NCI-H510A (cell line): ENCODE data around the gene DHX16.

Experiments
- DNase-seq: peaks from one replicate; lab custom pipeline; 2025; lab: John Stamatoyannopoulos, UW

Gene DHX16

GRCh38 chr6:30691208-30691847 is 18.5 kb upstream of the DHX16 start:
- DNase-seq: no peak

- peak; percentile 59 for DNase-seq
Measured at GRCh38 chr6:30690403-30691207, 17.8 kb upstream of the DHX16 start, which contains the start of gene NRM. Gene NRM, minus strand, starts transcription at chr6:30690984. Its CDS starts 10 bp downstream, at chr6:30690974.

GRCh38 chr6:30689985-30690384 is 17.2 kb upstream of the DHX16 start:
- DNase-seq: no peak

- no peak for DNase-seq
Measured at GRCh38 chr6:30689022-30689865, 16.4 kb upstream of the DHX16 start.

- no peak for DNase-seq
Measured at GRCh38 chr6:30688569-30688968, 15.8 kb upstream of the DHX16 start.

- DNase-seq: no peak
Measured at GRCh38 chr6:30687659-30688431, 15.0 kb upstream of the DHX16 start.

GRCh38 chr6:30686908-30687658 is 14.3 kb upstream of the DHX16 start:
- peak; percentile 72 for DNase-seq

GRCh38 chr6:30686009-30686907 is 13.5 kb upstream of the DHX16 start, which contains the start of gene PPP1R18:
Gene PPP1R18, minus strand, starts transcription at chr6:30686645. Its CDS starts 627 bp downstream, at chr6:30686018.
- DNase-seq: peak; percentile 23

- DNase-seq: no peak
Measured at GRCh38 chr6:30685157-30686008, 12.6 kb upstream of the DHX16 start.

GRCh38 chr6:30684386-30685156 is 11.8 kb upstream of the DHX16 start:
- DNase-seq: no peak

GRCh38 chr6:30683980-30684338 is 11.2 kb upstream of the DHX16 start:
- DNase-seq: no peak

- no peak for DNase-seq
Measured at GRCh38 chr6:30683183-30683979, 10.6 kb upstream of the DHX16 start.

GRCh38 chr6:30682143-30683117 is 9.6 kb upstream of the DHX16 start:
- no peak for DNase-seq

- no peak for DNase-seq
Measured at GRCh38 chr6:30681766-30682142, 8.9 kb upstream of the DHX16 start.

- no peak for DNase-seq
Measured at GRCh38 chr6:30679765-30680535, 7.1 kb upstream of the DHX16 start.
